ENCODE data around the gene EIPR1.

The EIPR1 gene

GRCh38 chr2:3148716-3149115, 228.9 kb downstream of the EIPR1 start:
- WGBS (ENCODE audit: insufficient coverage, insufficient read length): no CpG with 5 or more reads among the region's 17 CpGs
- H3K27ac ChIP-seq (ENCODE audit: low read length): no peak overlapping the region

GRCh38 chr2:3147651-3148530, 229.7 kb downstream of the EIPR1 start:
- WGBS (ENCODE audit: insufficient coverage, insufficient read length): no CpG with 5 or more reads among the region's 39 CpGs
- Histone ChIP-seq H3K4me1 (ENCODE audit: control insufficient read depth, insufficient read depth, low read length) (peaks cover 2% of the 10 kb centered on the region; the same call in 1 of the 2 replicates), H3K27ac (ENCODE audit: low read length) (no peak overlapping the region), H3K36me3 (ENCODE audit: control insufficient read depth, insufficient read depth, low read length) (no peaks in the 10 kb centered on the region), H3K9me3 (ENCODE audit: control insufficient read depth, insufficient read depth, low read length) (no peaks in the 10 kb centered on the region), H3K4me3 (ENCODE audit: low read length) (no peak overlapping the region), H3K27me3 (ENCODE audit: control insufficient read depth, insufficient read depth, low read length) (no peaks in the 10 kb centered on the region)
- DNase-seq (ENCODE audit: low read depth, low spot score): no peak

More at GRCh38 chr2:3148716-3149115, 228.9 kb downstream of the EIPR1 start:
- Histone ChIP-seq H3K36me3 (ENCODE audit: control insufficient read depth, insufficient read depth, low read length) (no peaks in the 10 kb centered on the region), H3K4me3 (ENCODE audit: low read length) (no peak overlapping the region), H3K27me3 (ENCODE audit: control insufficient read depth, insufficient read depth, low read length) (no peaks in the 10 kb centered on the region), H3K9me3 (ENCODE audit: control insufficient read depth, insufficient read depth, low read length) (no peaks in the 10 kb centered on the region), H3K4me1 (ENCODE audit: control insufficient read depth, insufficient read depth, low read length) (no peaks in the 10 kb centered on the region)
- DNase-seq (ENCODE audit: low read depth, low spot score): no peak

GRCh38 chr2:3146772-3147650, 230.6 kb downstream of the EIPR1 start:
- Histone ChIP-seq H3K36me3 (ENCODE audit: control insufficient read depth, insufficient read depth, low read length) (no peaks in the 10 kb centered on the region), H3K4me3 (ENCODE audit: low read length) (no peak overlapping the region), H3K4me1 (ENCODE audit: control insufficient read depth, insufficient read depth, low read length) (peaks cover 2% of the 10 kb centered on the region; the same call in 1 of the 2 replicates), H3K9me3 (ENCODE audit: control insufficient read depth, insufficient read depth, low read length) (no peaks in the 10 kb centered on the region), H3K27me3 (ENCODE audit: control insufficient read depth, insufficient read depth, low read length) (no peaks in the 10 kb centered on the region), H3K27ac (ENCODE audit: low read length) (no peak overlapping the region)
- no CpG with 5 or more reads among the region's 30 CpGs for WGBS (ENCODE audit: insufficient coverage, insufficient read length)
- DNase-seq (ENCODE audit: low read depth, low spot score): no peak

GRCh38 chr2:3146175-3146574, 231.4 kb downstream of the EIPR1 start:
- no CpG with 5 or more reads among the region's 8 CpGs for WGBS (ENCODE audit: insufficient coverage, insufficient read length)
- H3K36me3 ChIP-seq (ENCODE audit: control insufficient read depth, insufficient read depth, low read length): no peaks in the 10 kb centered on the region
- no peak overlapping the region for H3K27ac ChIP-seq (ENCODE audit: low read length)
- no peaks in the 10 kb centered on the region for H3K27me3 ChIP-seq (ENCODE audit: control insufficient read depth, insufficient read depth, low read length)
- H3K9me3 ChIP-seq (ENCODE audit: control insufficient read depth, insufficient read depth, low read length): no peaks in the 10 kb centered on the region
- H3K4me1 ChIP-seq (ENCODE audit: control insufficient read depth, insufficient read depth, low read length): peaks cover 2% of the 10 kb centered on the region; the same call in 1 of the 2 replicates
- H3K4me3 ChIP-seq (ENCODE audit: low read length): no peak overlapping the region
- no peak for DNase-seq (ENCODE audit: low read depth, low spot score)

DNA sequence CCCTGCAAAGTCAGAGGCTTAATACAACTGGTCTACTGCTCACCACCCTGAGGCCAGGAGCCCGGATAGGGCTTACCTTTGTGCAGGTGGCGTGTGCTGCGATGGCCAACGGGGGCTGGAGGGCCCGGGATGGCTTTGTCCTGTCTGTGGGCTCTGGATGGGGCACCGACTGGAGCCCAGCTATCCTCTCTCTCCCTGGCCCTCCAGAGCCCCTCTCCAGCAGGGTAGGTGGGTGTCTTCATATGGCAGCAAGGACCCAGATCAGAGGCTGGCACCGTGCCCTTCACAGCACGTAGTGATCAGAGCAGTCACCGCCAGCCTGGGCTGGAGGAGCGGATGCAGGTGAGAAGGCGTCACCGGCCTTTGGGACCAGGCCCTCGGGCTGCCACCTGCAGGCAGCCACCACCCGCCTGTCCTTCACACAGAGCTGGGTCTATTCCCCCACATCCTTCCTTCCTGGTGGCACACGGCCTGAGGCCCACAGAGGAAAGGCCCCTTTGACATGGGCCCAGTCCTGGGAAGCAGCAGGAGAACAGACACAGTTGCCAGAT, 232.1 kb downstream of the EIPR1 start:
- H3K9me3 ChIP-seq (ENCODE audit: control insufficient read depth, insufficient read depth, low read length): no peaks in the 10 kb centered on the region
- no peak overlapping the region for H3K27ac ChIP-seq (ENCODE audit: low read length)
- no peaks in the 10 kb centered on the region for H3K27me3 ChIP-seq (ENCODE audit: control insufficient read depth, insufficient read depth, low read length)
- no peaks in the 10 kb centered on the region for H3K36me3 ChIP-seq (ENCODE audit: control insufficient read depth, insufficient read depth, low read length)
- no CpG with 5 or more reads among the region's 15 CpGs for WGBS (ENCODE audit: insufficient coverage, insufficient read length)
- no peak overlapping the region for H3K4me3 ChIP-seq (ENCODE audit: low read length)
- H3K4me1 ChIP-seq (ENCODE audit: control insufficient read depth, insufficient read depth, low read length): peaks cover 2% of the 10 kb centered on the region; the same call in 1 of the 2 replicates
- no peak for DNase-seq (ENCODE audit: low read depth, low spot score)

GRCh38 chr2:3144856-3145255, 232.8 kb downstream of the EIPR1 start:
- Histone ChIP-seq H3K27ac (ENCODE audit: low read length) (no peak overlapping the region), H3K36me3 (ENCODE audit: control insufficient read depth, insufficient read depth, low read length) (no peaks in the 10 kb centered on the region), H3K27me3 (ENCODE audit: control insufficient read depth, insufficient read depth, low read length) (no peaks in the 10 kb centered on the region), H3K9me3 (ENCODE audit: control insufficient read depth, insufficient read depth, low read length) (no peaks in the 10 kb centered on the region), H3K4me3 (ENCODE audit: low read length) (no peak overlapping the region), H3K4me1 (ENCODE audit: control insufficient read depth, insufficient read depth, low read length) (peaks cover 2% of the 10 kb centered on the region; the same call in 1 of the 2 replicates)
- WGBS (ENCODE audit: insufficient coverage, insufficient read length): no CpG with 5 or more reads among the region's 6 CpGs
- no peak for DNase-seq (ENCODE audit: low read depth, low spot score)

- peaks cover 2% of the 10 kb centered on the region; the same call in 1 of the 2 replicates for H3K4me1 ChIP-seq (ENCODE audit: control insufficient read depth, insufficient read depth, low read length)
- H3K4me3 ChIP-seq (ENCODE audit: low read length): no peak overlapping the region
- H3K9me3 ChIP-seq (ENCODE audit: control insufficient read depth, insufficient read depth, low read length): no peaks in the 10 kb centered on the region
- H3K27ac ChIP-seq (ENCODE audit: low read length): no peak overlapping the region
- H3K36me3 ChIP-seq (ENCODE audit: control insufficient read depth, insufficient read depth, low read length): no peaks in the 10 kb centered on the region
- no peak for DNase-seq (ENCODE audit: low read depth, low spot score)
- no CpG with 5 or more reads among the region's 8 CpGs for WGBS (ENCODE audit: insufficient coverage, insufficient read length)
- no peaks in the 10 kb centered on the region for H3K27me3 ChIP-seq (ENCODE audit: control insufficient read depth, insufficient read depth, low read length)
Measured at GRCh38 chr2:3143602-3144001, 234.0 kb downstream of the EIPR1 start.

- no peak for DNase-seq (ENCODE audit: low read depth, low spot score)
- WGBS (ENCODE audit: insufficient coverage, insufficient read length): no CpG with 5 or more reads among the region's 18 CpGs
- no peaks in the 10 kb centered on the region for H3K9me3 ChIP-seq (ENCODE audit: control insufficient read depth, insufficient read depth, low read length)
- H3K27me3 ChIP-seq (ENCODE audit: control insufficient read depth, insufficient read depth, low read length): no peaks in the 10 kb centered on the region
- H3K36me3 ChIP-seq (ENCODE audit: control insufficient read depth, insufficient read depth, low read length): no peaks in the 10 kb centered on the region
- no peak overlapping the region for H3K4me3 ChIP-seq (ENCODE audit: low read length)
- H3K27ac ChIP-seq (ENCODE audit: low read length): no peak overlapping the region
- peaks cover 2% of the 10 kb centered on the region; the same call in 1 of the 2 replicates for H3K4me1 ChIP-seq (ENCODE audit: control insufficient read depth, insufficient read depth, low read length)
Measured at GRCh38 chr2:3142961-3143571, 234.6 kb downstream of the EIPR1 start.

GRCh38 chr2:3142210-3142609, 235.4 kb downstream of the EIPR1 start:
- H3K4me1 ChIP-seq (ENCODE audit: control insufficient read depth, insufficient read depth, low read length): peaks cover 2% of the 10 kb centered on the region; the same call in 1 of the 2 replicates
- H3K36me3 ChIP-seq (ENCODE audit: control insufficient read depth, insufficient read depth, low read length): no peaks in the 10 kb centered on the region
- WGBS (ENCODE audit: insufficient coverage, insufficient read length): no CpG with 5 or more reads among the region's 8 CpGs
- H3K27me3 ChIP-seq (ENCODE audit: control insufficient read depth, insufficient read depth, low read length): no peaks in the 10 kb centered on the region
- no peaks in the 10 kb centered on the region for H3K9me3 ChIP-seq (ENCODE audit: control insufficient read depth, insufficient read depth, low read length)
- no peak overlapping the region for H3K27ac ChIP-seq (ENCODE audit: low read length)
- no peak for DNase-seq (ENCODE audit: low read depth, low spot score)
- H3K4me3 ChIP-seq (ENCODE audit: low read length): no peak overlapping the region

DNA sequence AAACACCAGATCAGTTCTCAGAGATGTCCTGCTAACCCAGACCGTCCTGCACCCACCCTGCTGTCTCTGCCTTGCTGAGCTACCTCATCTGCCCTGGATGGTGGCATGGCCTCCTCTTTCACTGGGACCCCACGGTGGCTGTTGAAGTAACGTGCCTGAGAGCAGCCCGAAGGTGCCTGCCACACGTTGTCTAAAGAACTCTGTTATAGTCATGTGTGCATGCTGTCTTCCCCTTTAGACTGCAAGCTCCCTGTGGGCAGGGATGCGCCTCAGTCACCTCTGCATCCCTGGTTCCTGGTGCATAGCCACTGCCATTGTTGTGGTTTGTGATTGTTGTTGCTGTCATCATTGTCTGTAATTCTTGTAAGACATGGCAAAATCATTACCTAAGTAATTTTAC, 235.9 kb downstream of the EIPR1 start:
- Histone ChIP-seq H3K4me1 (ENCODE audit: control insufficient read depth, insufficient read depth, low read length) (peaks cover 2% of the 10 kb centered on the region; the same call in 1 of the 2 replicates), H3K9me3 (ENCODE audit: control insufficient read depth, insufficient read depth, low read length) (no peaks in the 10 kb centered on the region), H3K27ac (ENCODE audit: low read length) (no peak overlapping the region), H3K36me3 (ENCODE audit: control insufficient read depth, insufficient read depth, low read length) (no peaks in the 10 kb centered on the region), H3K27me3 (ENCODE audit: control insufficient read depth, insufficient read depth, low read length) (no peaks in the 10 kb centered on the region), H3K4me3 (ENCODE audit: low read length) (no peak overlapping the region)
- WGBS (ENCODE audit: insufficient coverage, insufficient read length): no CpG with 5 or more reads among the region's 6 CpGs
- DNase-seq (ENCODE audit: low read depth, low spot score): no peak
